IPS-20b (cell line): ENCODE data around the gene ZNF594.
"Not testable (repeated sequence)": the region's sequence is repeated elsewhere in the genome, so short reads cannot be mapped to it uniquely, and the experiment has no call there.

Experiments
- H3K27ac ChIP-seq: one replicate; pipeline ENCODE4 v1.5.1; 2013; ENCODE audit warnings: low read length
- H3K27me3 ChIP-seq: 2 replicates; pipeline ENCODE4 v1.6.1; 2013; ENCODE audit warnings: mild to moderate bottlenecking, low read length, inconsistent platforms; ENCODE audit not compliant: insufficient read depth
- H3K36me3 ChIP-seq: 2 replicates; pipeline ENCODE4 v1.6.1; 2013; ENCODE audit warnings: low read depth, mild to moderate bottlenecking, inconsistent platforms, low read length, moderate library complexity; ENCODE audit not compliant: insufficient read depth
- H3K4me1 ChIP-seq: 2 replicates; pipeline ENCODE4 v1.6.1; 2013; ENCODE audit warnings: mild to moderate bottlenecking, control low read depth, inconsistent platforms, low read length, moderate library complexity; ENCODE audit not compliant: insufficient read depth
- H3K4me3 ChIP-seq: 2 replicates; pipeline ENCODE4 v1.5.1; 2013; ENCODE audit warnings: mild to moderate bottlenecking, low read length, inconsistent platforms
- H3K9ac ChIP-seq: 2 replicates; pipeline ENCODE4 v1.6.1; 2013; ENCODE audit warnings: low read depth, mild to moderate bottlenecking, inconsistent platforms, low read length, moderate library complexity
- H3K9me3 ChIP-seq: 2 replicates; pipeline ENCODE4 v1.6.1; 2013; ENCODE audit warnings: mild to moderate bottlenecking, low read depth, low read length, inconsistent platforms; ENCODE audit not compliant: insufficient read depth

ZNF594 gene

DNA sequence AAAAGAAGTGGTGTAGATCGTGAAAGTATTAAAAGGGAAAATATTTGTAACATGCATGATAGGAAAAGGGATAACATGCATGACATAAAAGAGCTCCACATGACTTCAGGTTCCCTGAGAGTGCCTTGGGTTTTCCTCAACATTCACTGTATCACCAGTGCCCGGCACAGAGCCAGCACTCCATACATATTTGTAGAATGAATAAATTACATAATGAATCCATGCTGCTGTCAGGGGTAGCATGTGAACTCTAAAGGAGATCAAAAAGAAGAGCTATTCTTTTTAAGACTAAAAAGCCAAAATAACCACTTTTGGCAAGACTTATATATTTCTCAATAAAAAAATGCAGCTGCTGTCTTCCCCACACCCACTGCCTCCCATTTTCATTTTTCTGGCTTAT is 2.7 kb upstream of the ZNF594 start:
- H3K9ac ChIP-seq: no peak overlapping the region
- no peaks in the 10 kb centered on the region for H3K27me3 ChIP-seq
- H3K36me3 ChIP-seq: peaks cover 13% of the 10 kb centered on the region
- peaks cover 20% of the 10 kb centered on the region for H3K9me3 ChIP-seq
- no peak overlapping the region for H3K4me3 ChIP-seq
- H3K4me1 ChIP-seq: peaks cover 4% of the 10 kb centered on the region; the same call in 1 of the 2 replicates
- H3K27ac ChIP-seq: no peak overlapping the region

GRCh38 chr17:5184288-5184687 is 7.4 kb downstream of the ZNF594 start:
- Histone ChIP-seq H3K27ac (no peak overlapping the region), H3K9ac (no peak overlapping the region), H3K9me3 (peaks cover 98% of the 10 kb centered on the region), H3K36me3 (peaks cover 65% of the 10 kb centered on the region), H3K4me3 (0 out of 2 replicates have a peak overlapping the region, but pooled peaks have one; percentile 47), H3K4me1 (no peaks in the 10 kb centered on the region), H3K27me3 (no peaks in the 10 kb centered on the region)

- Histone ChIP-seq H3K9ac (no peak overlapping the region), H3K27me3 (no peaks in the 10 kb centered on the region), H3K4me3 (peak overlapping the region; percentile 47), H3K27ac (no peak overlapping the region), H3K36me3 (peaks cover 60% of the 10 kb centered on the region), H3K9me3 (peaks cover 100% of the 10 kb centered on the region), H3K4me1 (no peaks in the 10 kb centered on the region)
Observed at GRCh38 chr17:5183410-5183793, 8.3 kb downstream of the ZNF594 start.

DNA sequence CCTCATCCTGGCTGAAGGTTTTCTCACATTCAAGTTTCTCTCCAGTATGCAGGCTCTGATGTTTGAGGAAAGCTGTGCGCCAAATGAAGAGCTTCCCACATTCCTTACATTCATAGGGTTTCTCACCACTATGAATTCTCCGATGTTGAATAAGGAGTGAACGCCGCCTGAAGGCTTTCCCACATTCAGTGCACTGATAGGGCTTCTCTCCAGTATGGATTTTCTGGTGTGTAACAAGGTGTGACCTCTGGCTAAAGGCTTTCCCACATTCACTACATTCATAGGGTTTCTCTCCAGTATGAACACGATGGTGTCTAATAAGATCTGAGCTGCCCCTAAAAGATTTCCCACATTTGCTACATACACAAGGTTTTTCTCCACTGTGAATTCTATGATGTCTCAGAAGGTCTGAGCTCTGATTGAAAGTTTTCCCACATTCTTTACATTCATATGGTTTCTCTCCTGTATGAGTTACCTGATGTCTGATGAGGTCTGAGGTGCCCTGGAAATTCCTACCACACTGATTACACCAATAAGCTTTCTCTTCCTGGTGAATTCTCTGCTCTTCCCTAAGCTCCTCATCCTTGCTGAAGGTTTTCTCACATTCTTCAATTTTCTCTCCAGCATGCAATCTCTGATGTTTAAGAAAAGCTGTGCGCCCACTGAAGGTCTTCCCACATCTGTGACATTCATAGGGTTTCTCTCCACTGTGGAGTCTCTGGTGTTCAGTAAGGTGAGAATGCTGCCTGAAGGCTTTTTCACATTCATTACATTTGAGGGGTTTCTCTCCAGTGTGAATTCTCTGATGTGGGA is 8.9 kb downstream of the ZNF594 start:
- Histone ChIP-seq H3K4me1 (no peaks in the 10 kb centered on the region), H3K27ac (no peak overlapping the region), H3K4me3 (peak overlapping the region; percentile 47), H3K9ac (no peak overlapping the region), H3K27me3 (no peaks in the 10 kb centered on the region), H3K36me3 (peaks cover 56% of the 10 kb centered on the region), H3K9me3 (peaks cover 100% of the 10 kb centered on the region)

DNA sequence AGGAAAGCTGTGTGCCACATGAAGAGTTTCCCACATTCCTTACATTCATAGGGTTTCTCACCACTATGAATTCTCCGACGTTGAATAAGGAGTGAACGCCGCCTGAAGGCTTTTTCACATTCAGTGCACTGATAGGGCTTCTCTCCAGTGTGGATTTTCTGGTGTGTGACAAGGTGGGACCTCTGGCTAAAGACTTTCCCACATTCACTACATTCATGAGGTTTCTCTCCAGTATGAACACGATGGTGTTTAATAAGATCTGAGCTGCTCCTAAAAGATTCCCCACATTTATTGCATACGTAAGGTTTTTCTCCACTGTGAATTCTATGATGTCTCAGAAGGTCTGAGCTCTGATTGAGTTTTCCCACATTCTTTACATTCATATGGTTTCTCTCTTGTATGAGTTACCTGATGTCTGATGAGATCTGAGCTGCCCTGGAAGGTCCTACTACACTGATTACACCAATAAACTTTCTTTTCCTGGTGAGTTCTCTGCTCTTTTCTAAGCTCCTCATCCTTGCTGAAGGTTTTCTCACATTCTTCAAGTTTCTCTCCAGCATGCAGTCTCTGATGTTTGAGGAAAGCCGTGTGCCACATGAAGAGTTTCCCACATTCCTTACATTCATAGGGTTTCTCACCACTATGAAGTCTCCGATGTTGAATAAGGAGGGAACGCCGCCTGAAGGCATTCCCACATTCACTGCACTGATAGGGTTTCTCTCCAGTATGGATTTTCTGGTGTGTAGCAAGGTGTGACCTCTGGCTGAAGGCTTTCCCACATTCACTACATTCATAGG is 10.0 kb downstream of the ZNF594 start:
- Histone ChIP-seq H3K4me3 (peak overlapping the region; percentile 47), H3K4me1 (no peaks in the 10 kb centered on the region), H3K27me3 (no peaks in the 10 kb centered on the region), H3K9ac (no peak overlapping the region), H3K36me3 (peaks cover 46% of the 10 kb centered on the region), H3K27ac (no peak overlapping the region), H3K9me3 (peaks cover 98% of the 10 kb centered on the region)

DNA sequence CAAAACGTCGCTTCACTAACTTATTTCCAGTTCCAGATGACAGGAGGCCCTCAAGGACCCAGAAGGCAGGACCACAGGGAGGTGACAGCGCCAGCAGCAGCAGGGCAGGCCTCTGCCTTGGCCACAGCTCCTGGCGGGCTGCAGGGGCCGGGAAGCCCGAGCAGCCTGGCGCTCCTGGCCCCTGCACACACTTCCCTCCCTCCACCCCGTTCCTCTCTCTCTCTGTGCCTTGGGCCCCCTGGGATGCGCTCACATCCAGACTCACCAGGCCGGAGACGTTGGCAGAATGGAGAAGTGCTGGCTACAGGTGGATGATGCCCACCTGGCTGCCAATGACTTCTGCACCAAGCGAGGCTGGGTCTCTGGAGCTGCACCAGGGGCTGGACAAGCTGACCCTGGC is 12.7 kb downstream of the ZNF594 start:
- no peak overlapping the region for H3K9ac ChIP-seq
- no peak overlapping the region for H3K27ac ChIP-seq
- H3K9me3 ChIP-seq: peaks cover 79% of the 10 kb centered on the region
- H3K4me3 ChIP-seq: no peak overlapping the region
- no peaks in the 10 kb centered on the region for H3K27me3 ChIP-seq
- no peaks in the 10 kb centered on the region for H3K4me1 ChIP-seq
- peaks cover 45% of the 10 kb centered on the region for H3K36me3 ChIP-seq

- not testable (repeated sequence) for H3K4me1 ChIP-seq, H3K27ac ChIP-seq, H3K27me3 ChIP-seq, H3K9ac ChIP-seq, H3K4me3 ChIP-seq
- Histone ChIP-seq H3K36me3 (peaks cover 11% of the 10 kb centered on the region; the same call in 1 of the 2 replicates), H3K9me3 (peaks cover 39% of the 10 kb centered on the region)
Observed at GRCh38 chr17:5175027-5175426, 16.6 kb downstream of the ZNF594 start.

GRCh38 chr17:5165791-5166564 is 25.7 kb downstream of the ZNF594 start:
- H3K27me3 ChIP-seq, H3K4me1 ChIP-seq, H3K9me3 ChIP-seq, H3K27ac ChIP-seq, H3K9ac ChIP-seq, H3K4me3 ChIP-seq, H3K36me3 ChIP-seq: not testable (repeated sequence)

DNA sequence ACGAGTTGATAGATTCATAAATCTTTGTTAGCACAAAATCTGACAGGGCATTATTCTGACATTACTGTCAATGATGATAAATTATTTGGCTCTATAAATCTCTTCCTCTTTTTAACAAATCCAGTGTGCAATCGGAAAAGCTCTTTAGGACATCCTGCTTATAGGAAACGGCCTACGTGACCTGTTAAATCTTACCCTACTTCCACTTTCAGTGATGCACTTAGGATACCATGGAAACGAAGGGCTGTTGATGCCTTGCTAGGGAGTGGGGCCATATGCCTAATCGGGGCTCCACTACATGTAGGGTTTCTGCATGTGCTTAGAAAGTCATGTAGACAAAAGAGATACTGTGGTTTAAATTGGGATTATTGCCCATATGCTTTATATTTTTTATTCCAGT is 27.2 kb downstream of the ZNF594 start:
- no peak overlapping the region for H3K4me3 ChIP-seq
- H3K27ac ChIP-seq: no peak overlapping the region
- H3K36me3 ChIP-seq: no peaks in the 10 kb centered on the region
- no peaks in the 10 kb centered on the region for H3K4me1 ChIP-seq
- H3K27me3 ChIP-seq: no peaks in the 10 kb centered on the region; the same call in 1 of the 2 replicates
- H3K9me3 ChIP-seq: no peaks in the 10 kb centered on the region
- no peak overlapping the region for H3K9ac ChIP-seq

DNA sequence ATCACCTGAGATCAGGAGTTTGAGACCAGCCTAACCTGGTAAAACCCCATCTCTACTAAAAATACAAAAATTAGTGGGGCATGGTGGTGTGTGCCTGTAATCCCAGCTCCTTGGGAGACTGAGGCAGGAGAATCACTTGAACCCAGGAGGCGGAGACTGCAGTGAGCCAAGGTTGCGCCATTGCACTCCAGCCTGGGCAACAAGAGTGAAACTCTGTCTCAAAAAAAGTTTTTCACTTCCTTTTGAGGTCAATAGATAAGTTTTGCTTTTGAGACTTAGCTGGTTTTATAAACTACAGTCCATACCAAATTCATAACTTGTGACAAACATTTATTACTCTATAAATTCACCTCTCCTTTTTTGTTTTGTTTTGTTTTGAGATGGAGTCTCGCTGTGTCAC is 29.9 kb downstream of the ZNF594 start:
- not testable (repeated sequence) for H3K27me3 ChIP-seq, H3K9ac ChIP-seq, H3K4me1 ChIP-seq, H3K27ac ChIP-seq, H3K9me3 ChIP-seq, H3K36me3 ChIP-seq, H3K4me3 ChIP-seq

DNA sequence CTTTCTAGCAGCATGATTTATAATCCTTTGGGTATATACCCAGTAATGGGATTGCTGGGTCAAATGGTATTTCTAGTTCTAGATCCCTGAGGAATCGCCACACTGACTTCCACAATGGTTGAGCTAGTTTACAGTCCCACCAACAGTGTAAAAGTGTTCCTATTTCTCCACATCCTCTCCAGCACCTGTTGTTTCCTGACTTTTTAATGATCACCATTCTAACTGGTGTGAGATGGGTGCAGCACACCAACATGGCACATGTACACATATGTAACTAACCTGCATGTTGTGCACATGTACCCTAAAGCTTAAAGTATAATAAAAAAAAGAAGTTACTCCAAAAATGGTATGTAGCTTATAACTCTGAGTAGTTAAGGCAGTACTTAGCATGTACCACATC is 31.0 kb downstream of the ZNF594 start:
- not testable (repeated sequence) for H3K27ac ChIP-seq, H3K4me3 ChIP-seq, H3K27me3 ChIP-seq, H3K4me1 ChIP-seq, H3K9me3 ChIP-seq, H3K9ac ChIP-seq, H3K36me3 ChIP-seq
